ENCODE data around the gene SCGB1D1. TPM values are rescaled to one million over a fixed set of nuclear protein-coding genes. Genes with fewer than 3 reads are reported as not detected.

Gene SCGB1D1
- total and polyA plus RNA-seq, 4 donors: not detected

GRCh38 chr11:62242021-62242420, 52.0 kb downstream of the SCGB1D1 start, which contains the start of gene SCGB1D2:
TSS of gene SCGB1D2 (plus strand) at chr11:62242239. CDS start at chr11:62242308, 69 bp downstream.
- H3K27me3 ChIP-seq (ENCODE audit: control insufficient read depth, insufficient read depth, low read length): peaks cover 3% of the 10 kb centered on the region
- WGBS (ENCODE audit: insufficient coverage): 8% methylated on average over 3 of the region's 3 CpGs
- peak in 2 of 6 donors; percentile 34 to 40 for DNase-seq (ENCODE audit: low read depth in 4 of 6, low spot score in 6 of 6)
- no peak within 1 kb of the TSS for H3K27ac ChIP-seq (ENCODE audit: low read depth, low read length)
- H3K4me1 ChIP-seq (ENCODE audit: control insufficient read depth, insufficient read depth, low read length): peaks cover 5% of the 10 kb centered on the region
- no peaks in the 10 kb centered on the region for H3K9me3 ChIP-seq (ENCODE audit: control insufficient read depth, insufficient read depth, low read length)
- H3K36me3 ChIP-seq (ENCODE audit: control insufficient read depth, insufficient read depth, low read length): no peaks in the 10 kb centered on the region
- no peak within 1 kb of the TSS for H3K4me3 ChIP-seq (ENCODE audit: low read depth, low read length)

Other genes starting within 250 kb of the SCGB1D1 start
- 10 to 100 TPM in 1 of 2 donors, 1 to 10 TPM in 1; 7.3 to 10.2 TPM for gene BEST1, start 239.9 kb upstream of the SCGB1D1 start, total RNA-seq
- 10 to 100 TPM; 15.2 to 21.0 TPM for gene BEST1, start 239.9 kb upstream of the SCGB1D1 start, polyA plus RNA-seq (ENCODE audit: insufficient read length in 2 of 2)
- gene FTH1, start 222.6 kb upstream of the SCGB1D1 start, total RNA-seq: 1,000 to 10,000 TPM in 1 of 2 donors, 100 to 1,000 TPM in 1; 878 to 1,181 TPM
- 1,000 to 10,000 TPM; 3,691 to 3,889 TPM for gene FTH1, start 222.6 kb upstream of the SCGB1D1 start, polyA plus RNA-seq (ENCODE audit: insufficient read length in 2 of 2)
- gene INCENP, start 66.2 kb upstream of the SCGB1D1 start, total RNA-seq: 10 to 100 TPM; 19.9 to 22.2 TPM
- 10 to 100 TPM; 32.4 to 32.9 TPM for gene INCENP, start 66.2 kb upstream of the SCGB1D1 start, polyA plus RNA-seq (ENCODE audit: insufficient read length in 2 of 2)
- under 1 TPM in 1 of 2 donors, not detected in 1; 0.61 TPM for gene SCGB2A1, start 18.5 kb downstream of the SCGB1D1 start, total RNA-seq
- not detected for gene SCGB2A1, start 18.5 kb downstream of the SCGB1D1 start, polyA plus RNA-seq (ENCODE audit: insufficient read length in 2 of 2)
- not detected for gene SCGB1D2, start 52.0 kb downstream of the SCGB1D1 start, total RNA-seq
- gene SCGB1D2, start 52.0 kb downstream of the SCGB1D1 start, polyA plus RNA-seq (ENCODE audit: insufficient read length in 2 of 2): not detected
- gene SCGB2A2, start 79.9 kb downstream of the SCGB1D1 start, total RNA-seq: not detected
- gene SCGB2A2, start 79.9 kb downstream of the SCGB1D1 start, polyA plus RNA-seq (ENCODE audit: insufficient read length in 2 of 2): not detected
- gene SCGB1D4, start 108.9 kb downstream of the SCGB1D1 start, total RNA-seq: not detected
- gene SCGB1D4, start 108.9 kb downstream of the SCGB1D1 start, polyA plus RNA-seq (ENCODE audit: insufficient read length in 2 of 2): not detected
- 10 to 100 TPM; 24.5 to 24.9 TPM for gene ASRGL1, start 147.2 kb downstream of the SCGB1D1 start, total RNA-seq
- gene ASRGL1, start 147.2 kb downstream of the SCGB1D1 start, polyA plus RNA-seq (ENCODE audit: insufficient read length in 2 of 2): 10 to 100 TPM; 63.1 to 65.2 TPM
- gene SCGB1A1, start 228.8 kb downstream of the SCGB1D1 start, total RNA-seq: not detected
- gene SCGB1A1, start 228.8 kb downstream of the SCGB1D1 start, polyA plus RNA-seq (ENCODE audit: insufficient read length in 2 of 2): under 1 TPM in 1 of 2 donors, not detected in 1; 0.69 TPM